Measurements from ENCODE around the gene ITGB1BP2. TPM values are rescaled to one million over a fixed set of nuclear protein-coding genes. Genes with fewer than 3 reads are reported as not detected.
A peak's percentile ranks its signal among the peaks of the same experiment; 100 is the strongest.
"Not testable (repeated sequence)": the region's sequence is repeated elsewhere in the genome, so short reads cannot be mapped to it uniquely, and the experiment has no call there.

ITGB1BP2 gene
- total RNA-seq, 4 donors from 2014 or later: 0.16 to 1.9 (median 0.21) TPM; not detected in 1

GRCh38 chrX:71256856-71257255, 44.7 kb upstream of the ITGB1BP2 start:
- DNase-seq (ENCODE audit: low spot score in 2 of 2): no peak
- intact Hi-C loops (cut with DNase I; ENCODE audit: low total_unique reads): no loop called here
- TF ChIP-seq POLR2A (IDR thresholded peaks at IDR 0.05): no peak
- TF ChIP-seq CTCF (IDR thresholded peaks at IDR 0.05): no peak
- no peak overlapping the region for H3K4me3 ChIP-seq (ENCODE audit: low read depth, poor library complexity, severe bottlenecking)
- 83 to 98% methylated on average over 4 of the region's 4 CpGs for WGBS, 2 donors

- H3K4me3 ChIP-seq (ENCODE audit: low read depth, poor library complexity, severe bottlenecking); intact Hi-C loops (cut with DNase I; ENCODE audit: low total_unique reads): not testable (repeated sequence)
- peak in 1 of 2 donors; percentile 6 for DNase-seq (ENCODE audit: low spot score in 2 of 2)
Observed at GRCh38 chrX:71268624-71269023, 32.9 kb upstream of the ITGB1BP2 start.

GRCh38 chrX:71269801-71270395, 31.7 kb upstream of the ITGB1BP2 start:
- intact Hi-C loops (cut with DNase I; ENCODE audit: low total_unique reads): no loop called here
- 75% methylated on average over 19 of the region's 19 CpGs; no CpG with 5 or more reads in 1 of the 2 donors for WGBS, 2 donors
- DNase-seq (ENCODE audit: low spot score in 2 of 2): peak in 1 of 2 donors; percentile 62
- no peak overlapping the region for H3K4me3 ChIP-seq (ENCODE audit: low read depth, poor library complexity, severe bottlenecking)
- TF ChIP-seq POLR2A (IDR thresholded peaks at IDR 0.05): no peak
- TF ChIP-seq CTCF (IDR thresholded peaks at IDR 0.05): no peak

- WGBS, 2 donors: 92 to 95% methylated on average over 2 of the region's 2 CpGs
- DNase-seq (ENCODE audit: low spot score in 2 of 2); intact Hi-C loops (cut with DNase I; ENCODE audit: low total_unique reads); H3K4me3 ChIP-seq (ENCODE audit: low read depth, poor library complexity, severe bottlenecking): not testable (repeated sequence)
Observed at GRCh38 chrX:71272313-71272712, 29.2 kb upstream of the ITGB1BP2 start.

GRCh38 chrX:71281300-71281699, 20.2 kb upstream of the ITGB1BP2 start:
- DNase-seq (ENCODE audit: low spot score in 2 of 2): peak in 1 of 2 donors; percentile 48
- intact Hi-C loops (cut with DNase I; ENCODE audit: low total_unique reads); H3K4me3 ChIP-seq (ENCODE audit: low read depth, poor library complexity, severe bottlenecking): not testable (repeated sequence)
- 95 to 100% methylated on average over 6 to 11 of the region's 11 CpGs for WGBS, 2 donors

GRCh38 chrX:71282514-71283402, 18.8 kb upstream of the ITGB1BP2 start:
- TF ChIP-seq POLR2A (IDR thresholded peaks at IDR 0.05) (no peak), CTCF (IDR thresholded peaks at IDR 0.05) (no peak)
- peak in 1 of 2 donors; percentile 74 for DNase-seq (ENCODE audit: low spot score in 2 of 2)
- intact Hi-C loops (cut with DNase I; ENCODE audit: low total_unique reads): no loop called here
- 22 to 47% methylated on average over 16 of the region's 16 CpGs for WGBS, 2 donors
- H3K4me3 ChIP-seq (ENCODE audit: low read depth, poor library complexity, severe bottlenecking): no peak overlapping the region

GRCh38 chrX:71283403-71284143, 18.0 kb upstream of the ITGB1BP2 start, which contains the start of gene NONO:
TSS of gene NONO (plus strand) at chrX:71283635. CDS start at chrX:71290638, 7,003 bp downstream.
- intact Hi-C loops (cut with DNase I; ENCODE audit: low total_unique reads): no loop called here
- WGBS, 2 donors: 0 to 46% methylated on average over 30 to 57 of the region's 57 CpGs
- peak; percentile 92 to 95 for DNase-seq (ENCODE audit: low spot score in 2 of 2)
- H3K4me3 ChIP-seq (ENCODE audit: low read depth, poor library complexity, severe bottlenecking): peak within 1 kb of the TSS; percentile 43
- TF ChIP-seq CTCF (IDR thresholded peaks at IDR 0.05) (no peak), POLR2A (IDR thresholded peaks at IDR 0.05) (no peak)

Data from lower leg skin (tissue), 4 donors.